HepG2 (cell line): ENCODE data around the gene ZFP92. TPM values are rescaled to one million over a fixed set of nuclear protein-coding genes. Genes with fewer than 3 reads are reported as not detected.

Experiments
- ATAC-seq: fragments of 200-7000 bp; cut with Tn5 transposase; 3 replicates; pipeline ENCODE4 v1.9.1; 2020; ENCODE audit warnings: mild to moderate bottlenecking, moderate library complexity
- BruUV-seq: library from RNA; stranded (reverse); fragments of 400-500 nt; replicated peaks from 2 replicates; lab custom pipeline; 2021; lab: Mats Ljungman, UMichigan
- CTCF ChIA-PET: fragments of 300-600 bp; formaldehyde crosslinking; extraction: SDS; loops from one replicate; lab custom pipeline; 2021; ENCODE audit warnings: low total read pairs, inconsistent platforms, low intra/inter-chr PET ratio; lab: Yijun Ruan, JAX
- POLR2A ChIA-PET: fragments of 350-600 bp; sonication (Branson Sonifier 250); formaldehyde crosslinking; loops from one replicate; lab custom pipeline; 2020; ENCODE audit warnings: antibody characterized with exemption, inconsistent platforms; lab: Yijun Ruan, JAX
- DNase-seq: peaks from one replicate; pipeline ENCODE4 v3.0.0-alpha.2; 2015; ENCODE audit warnings: low spot score
- FAIRE-seq: peaks from 3 replicates; lab custom pipeline; 2011; peaks lifted over from hg19 to GRCh38; lab: Jason Lieb, UNC
- H2AFZ ChIP-seq: one replicate; pipeline ENCODE4 v1.6.1; 2011; ENCODE audit warnings: low read length, inconsistent platforms
- H3K27ac ChIP-seq: fragments of 300-600 bp; 3 replicates; pipeline ENCODE4 v1.8.0; 2011; ENCODE audit warnings: mixed run types, mild to moderate bottlenecking, mixed read lengths, low read length, inconsistent platforms; ENCODE audit not compliant: insufficient read depth; ENCODE audit errors: extremely low read length
- H3K27me3 ChIP-seq, 2 experiments: fragments of 200-600 bp in 1 of 2; 2 replicates in 1 of 2; 3 replicates in 1 of 2; pipeline versions ENCODE4 v1.6.0 to v1.8.0; 2011; ENCODE audit warnings: low read length in 2 of 2, mild to moderate bottlenecking in 2 of 2, moderate library complexity in 2 of 2, inconsistent platforms in 1 of 2; ENCODE audit not compliant: insufficient read depth in 2 of 2, control insufficient read depth in 1 of 2
- H3K36me3 ChIP-seq, 2 experiments: fragments of 200-600 bp in 1 of 2; replicated peaks in 1 of 2; 2 replicates in 1 of 2; 3 replicates in 1 of 2; pipeline versions ENCODE4 v1.5.1 to v1.8.0; 2011; ENCODE audit warnings: low read length in 2 of 2, inconsistent platforms in 1 of 2; ENCODE audit not compliant: insufficient read depth in 2 of 2, control insufficient read depth in 1 of 2
- H3K4me1 ChIP-seq: 2 replicates; pipeline ENCODE4 v1.5.1; 2012; ENCODE audit warnings: low read length, inconsistent platforms; ENCODE audit not compliant: insufficient read depth
- H3K4me2 ChIP-seq: 2 replicates; pipeline ENCODE4 v1.6.0; 2011; ENCODE audit warnings: low read depth, low read length, inconsistent platforms
- H3K4me3 ChIP-seq, 3 experiments: fragments of 200-600 bp in 1 of 3; sonication (generic), shearing (Covaris generic) in 1 of 3; replicated peaks in 1 of 3; 2 replicates each; pipeline ENCODE4 v1.5.1; 2011 to 2016; ENCODE audit warnings: low read length in 3 of 3, inconsistent platforms in 2 of 3, low read depth in 2 of 3, mild to moderate bottlenecking in 2 of 3, control low read depth in 1 of 3, mixed read lengths in 1 of 3; ENCODE audit not compliant: insufficient read depth in 1 of 3
- H3K79me2 ChIP-seq: one replicate; pipeline ENCODE4 v1.6.1; 2011; ENCODE audit warnings: low read length, inconsistent platforms; ENCODE audit not compliant: insufficient read depth
- H3K9ac ChIP-seq: 2 replicates; pipeline ENCODE4 v1.6.0; 2011; ENCODE audit warnings: mild to moderate bottlenecking, low read depth, low read length, inconsistent platforms; ENCODE audit not compliant: insufficient read depth
- H3K9me3 ChIP-seq: 2 replicates; pipeline ENCODE4 v1.5.1; 2012; ENCODE audit warnings: mild to moderate bottlenecking, low read length
- H4K20me1 ChIP-seq: 2 replicates; pipeline ENCODE4 v1.6.0; 2011; ENCODE audit warnings: inconsistent platforms, mild to moderate bottlenecking, low read length, moderate library complexity; ENCODE audit not compliant: insufficient read depth
- PHF20 ChIP-seq: sonication (generic); formaldehyde crosslinking; IDR thresholded peaks from 2 replicates; pipeline ENCODE4 v1.5.0; 2020; ENCODE audit warnings: mild to moderate bottlenecking, missing genetic modification reagents
- WGBS: methylation state at CpG from one replicate; pipeline ENCODE4 v1.1.6; 2017; ENCODE audit warnings: low lambda C conversion rate; 5-methylcytosine and 5-hydroxymethylcytosine counted together
- in situ Hi-C: cut with HindIII; loops from 2 replicates; pipeline ENCODE4 v1.10.0; 2017; ENCODE audit warnings: low pct_unique_long_range_greater_than_20kb; ENCODE audit not compliant: extremely low pct_ligation_motif_present
- intact Hi-C: fragments of 100-400 bp; cut with micrococcal nuclease; formaldehyde crosslinking; loops from one replicate; pipeline ENCODE4 v1.10.0; 2022; ENCODE audit not compliant: unreplicated experiment
- polyA plus RNA-seq, 8 experiments: library from polyadenylated mRNA; depleted of rRNA in 3 of 8; stranded (reverse) in 7 of 8; unstranded in 1 of 8; fragments of >200 nt; fragmentation: Illumina TruSeq in 4 of 8; extraction: Trizol in 4 of 8; gene quantifications; 2 replicates each; pipeline versions ENCODE4 v1.2.1 to v1.2.3, GENCODE V29; 2011 to 2016; ENCODE audit warnings: low read depth in 4 of 8, missing spikeins in 1 of 8, mixed read lengths in 1 of 8; ENCODE audit not compliant: insufficient read depth in 1 of 8
- total RNA-seq, 5 experiments: library from RNA; depleted of rRNA; stranded (reverse); fragments of >200 nt; fragmentation: Illumina TruSeq; extraction: Trizol; gene quantifications; 2 replicates each; pipeline ENCODE4 v1.2.3, GENCODE V29; 2016; ENCODE audit warnings: low read depth in 1 of 5
- TF ChIP-seq, protein P1 (sequence below): sonication (generic); formaldehyde crosslinking; IDR thresholded peaks from 2 replicates; pipeline ENCODE4 v1.5.0; 2020; ENCODE audit warnings: missing genetic modification reagents, mild to moderate bottlenecking, borderline replicate concordance
- TF ChIP-seq, protein P2 (sequence below): sonication (generic); formaldehyde crosslinking; IDR thresholded peaks from 2 replicates; pipeline ENCODE4 v1.9.0; 2021; ENCODE audit warnings: mild to moderate bottlenecking, missing genetic modification reagents

Gene ZFP92
- total and polyA plus RNA-seq, 2 of the 13 experiments (the other 11 are each of a cell fraction or from before 2014, with no cell fraction given): 0.02 TPM; not detected in 1

DNA sequence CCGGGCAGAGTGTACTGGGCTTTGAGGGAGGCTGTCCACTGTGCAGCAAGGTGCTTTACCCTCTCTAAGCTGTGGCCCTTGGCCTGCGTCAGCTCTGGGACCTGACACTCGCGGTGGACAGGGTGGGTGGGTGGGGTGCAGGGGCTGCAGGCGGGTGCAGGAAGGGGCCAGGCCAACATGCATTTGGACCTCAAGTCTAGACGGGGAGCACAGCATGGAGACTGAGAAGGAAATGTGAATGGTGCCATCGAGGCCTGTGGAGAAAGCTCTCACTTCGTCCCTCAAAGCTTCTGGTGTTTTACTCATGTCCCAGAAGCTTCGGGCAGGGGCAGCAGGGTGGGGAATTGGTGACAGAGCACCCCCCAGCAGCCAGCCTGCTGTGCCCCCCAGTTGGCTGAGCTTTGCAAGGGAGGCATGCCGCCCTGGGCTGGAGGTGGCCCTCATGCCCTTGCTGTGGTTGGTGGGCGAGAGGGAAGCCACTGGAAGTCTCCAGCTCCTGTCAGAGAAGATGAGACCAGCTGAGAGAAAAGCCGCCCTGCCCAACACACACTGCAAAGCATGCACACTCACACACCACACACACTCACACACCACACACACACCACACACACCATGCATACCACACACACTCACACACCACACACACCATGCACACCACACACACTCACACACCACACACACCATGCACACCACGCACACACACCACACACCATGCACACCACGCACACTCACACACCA is 22.4 kb upstream of the ZFP92 start:
- no peaks in the 10 kb centered on the region for H4K20me1 ChIP-seq
- no peak overlapping the region for H3K9ac ChIP-seq
- 50% methylated on average over 2 of the region's 14 CpGs for WGBS
- no peaks in the 10 kb centered on the region for H3K36me3 ChIP-seq
- ChIA-PET CTCF (no interaction called here), POLR2A (no interaction called here)
- in situ Hi-C loops (no loop called here), intact Hi-C loops (no loop called here)
- no peaks in the 10 kb centered on the region for H3K9me3 ChIP-seq
- ATAC-seq (peak; percentile 49), FAIRE-seq (no peak), DNase-seq (no peak)
- H3K79me2 ChIP-seq: no peaks in the 10 kb centered on the region
- no peak for TF ChIP-seq PHF20
- TF ChIP-seq, protein P1, sequence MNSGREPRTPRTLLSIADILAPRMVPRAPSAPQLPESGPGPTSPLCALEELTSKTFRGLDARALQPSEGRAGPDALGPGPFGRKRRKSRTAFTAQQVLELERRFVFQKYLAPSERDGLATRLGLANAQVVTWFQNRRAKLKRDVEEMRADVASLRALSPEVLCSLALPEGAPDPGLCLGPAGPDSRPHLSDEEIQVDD: no peak
- TF ChIP-seq, protein P2, sequence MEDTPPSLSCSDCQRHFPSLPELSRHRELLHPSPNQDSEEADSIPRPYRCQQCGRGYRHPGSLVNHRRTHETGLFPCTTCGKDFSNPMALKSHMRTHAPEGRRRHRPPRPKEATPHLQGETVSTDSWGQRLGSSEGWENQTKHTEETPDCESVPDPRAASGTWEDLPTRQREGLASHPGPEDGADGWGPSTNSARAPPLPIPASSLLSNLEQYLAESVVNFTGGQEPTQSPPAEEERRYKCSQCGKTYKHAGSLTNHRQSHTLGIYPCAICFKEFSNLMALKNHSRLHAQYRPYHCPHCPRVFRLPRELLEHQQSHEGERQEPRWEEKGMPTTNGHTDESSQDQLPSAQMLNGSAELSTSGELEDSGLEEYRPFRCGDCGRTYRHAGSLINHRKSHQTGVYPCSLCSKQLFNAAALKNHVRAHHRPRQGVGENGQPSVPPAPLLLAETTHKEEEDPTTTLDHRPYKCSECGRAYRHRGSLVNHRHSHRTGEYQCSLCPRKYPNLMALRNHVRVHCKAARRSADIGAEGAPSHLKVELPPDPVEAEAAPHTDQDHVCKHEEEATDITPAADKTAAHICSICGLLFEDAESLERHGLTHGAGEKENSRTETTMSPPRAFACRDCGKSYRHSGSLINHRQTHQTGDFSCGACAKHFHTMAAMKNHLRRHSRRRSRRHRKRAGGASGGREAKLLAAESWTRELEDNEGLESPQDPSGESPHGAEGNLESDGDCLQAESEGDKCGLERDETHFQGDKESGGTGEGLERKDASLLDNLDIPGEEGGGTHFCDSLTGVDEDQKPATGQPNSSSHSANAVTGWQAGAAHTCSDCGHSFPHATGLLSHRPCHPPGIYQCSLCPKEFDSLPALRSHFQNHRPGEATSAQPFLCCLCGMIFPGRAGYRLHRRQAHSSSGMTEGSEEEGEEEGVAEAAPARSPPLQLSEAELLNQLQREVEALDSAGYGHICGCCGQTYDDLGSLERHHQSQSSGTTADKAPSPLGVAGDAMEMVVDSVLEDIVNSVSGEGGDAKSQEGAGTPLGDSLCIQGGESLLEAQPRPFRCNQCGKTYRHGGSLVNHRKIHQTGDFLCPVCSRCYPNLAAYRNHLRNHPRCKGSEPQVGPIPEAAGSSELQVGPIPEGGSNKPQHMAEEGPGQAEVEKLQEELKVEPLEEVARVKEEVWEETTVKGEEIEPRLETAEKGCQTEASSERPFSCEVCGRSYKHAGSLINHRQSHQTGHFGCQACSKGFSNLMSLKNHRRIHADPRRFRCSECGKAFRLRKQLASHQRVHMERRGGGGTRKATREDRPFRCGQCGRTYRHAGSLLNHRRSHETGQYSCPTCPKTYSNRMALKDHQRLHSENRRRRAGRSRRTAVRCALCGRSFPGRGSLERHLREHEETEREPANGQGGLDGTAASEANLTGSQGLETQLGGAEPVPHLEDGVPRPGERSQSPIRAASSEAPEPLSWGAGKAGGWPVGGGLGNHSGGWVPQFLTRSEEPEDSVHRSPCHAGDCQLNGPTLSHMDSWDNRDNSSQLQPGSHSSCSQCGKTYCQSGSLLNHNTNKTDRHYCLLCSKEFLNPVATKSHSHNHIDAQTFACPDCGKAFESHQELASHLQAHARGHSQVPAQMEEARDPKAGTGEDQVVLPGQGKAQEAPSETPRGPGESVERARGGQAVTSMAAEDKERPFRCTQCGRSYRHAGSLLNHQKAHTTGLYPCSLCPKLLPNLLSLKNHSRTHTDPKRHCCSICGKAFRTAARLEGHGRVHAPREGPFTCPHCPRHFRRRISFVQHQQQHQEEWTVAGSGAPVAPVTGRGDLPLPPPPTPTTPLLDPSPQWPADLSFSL (CRISPR knock-in tag): peak; percentile 78
- H3K27ac ChIP-seq: no peak overlapping the region
- H3K4me1 ChIP-seq: no peaks in the 10 kb centered on the region
- no TSS peak for BruUV-seq
- no peak overlapping the region for H3K4me3 ChIP-seq
- no peaks in the 10 kb centered on the region for H3K27me3 ChIP-seq
- no peak overlapping the region for H2AFZ ChIP-seq
- no peak overlapping the region for H3K4me2 ChIP-seq
